HepG2 (cell line): ENCODE results near the gene IRGQ. TPM values are rescaled to one million over a fixed set of nuclear protein-coding genes. Genes with fewer than 3 reads are reported as not detected.
A peak's percentile ranks its signal among the peaks of the same experiment; 100 is the strongest.

Experiments
- CBX2 ChIP-seq, 2 experiments: fragments of 200-600 bp in 1 of 2; sonication (generic); formaldehyde crosslinking in 1 of 2; IDR thresholded peaks; 2 replicates each; pipeline versions ENCODE4 v1.7.0 to v1.8.1; 2018 to 2022; ENCODE audit warnings: low read depth in 2 of 2, low read length in 1 of 2, mild to moderate bottlenecking in 1 of 2, missing genetic modification reagents in 1 of 2
- ELF3 ChIP-seq: IDR thresholded peaks from 2 replicates; pipeline ENCODE4 v1.6.1; 2016; ENCODE audit warnings: missing genetic modification reagents, missing compliant biosample characterization
- GPBP1L1 ChIP-seq: sonication (generic); formaldehyde crosslinking; IDR thresholded peaks from 2 replicates; pipeline ENCODE4 v1.5.0; 2020; ENCODE audit warnings: mild to moderate bottlenecking, missing genetic modification reagents
- KLF9 ChIP-seq: IDR thresholded peaks from 2 replicates; pipeline ENCODE4 v1.6.1; 2016; ENCODE audit warnings: low read depth
- NKX3-1 ChIP-seq: sonication (generic); formaldehyde crosslinking; IDR thresholded peaks from 2 replicates; pipeline ENCODE4 v1.5.0; 2020; ENCODE audit warnings: missing genetic modification reagents
- NRL ChIP-seq: sonication (generic); formaldehyde crosslinking; IDR thresholded peaks from 2 replicates; pipeline ENCODE4 v1.5.0; 2020; ENCODE audit warnings: missing genetic modification reagents, mild to moderate bottlenecking, moderate library complexity, borderline replicate concordance
- PHF21A ChIP-seq: sonication (generic); formaldehyde crosslinking; IDR thresholded peaks from 2 replicates; pipeline ENCODE4 v1.5.0; 2020; ENCODE audit warnings: mild to moderate bottlenecking, missing genetic modification reagents
- POLR2AphosphoS5 ChIP-seq: IDR thresholded peaks from 2 replicates; pipeline ENCODE4 v1.6.1; 2012; ENCODE audit warnings: low read depth, low read length
- ZNF160 ChIP-seq: sonication (generic); formaldehyde crosslinking; IDR thresholded peaks from 2 replicates; pipeline ENCODE4 v1.8.0; 2022; ENCODE audit warnings: mild to moderate bottlenecking, inconsistent platforms, missing genetic modification reagents
- ZNF317 ChIP-seq: sonication (generic); formaldehyde crosslinking; IDR thresholded peaks from 2 replicates; pipeline ENCODE4 v1.5.0; 2020; ENCODE audit warnings: mild to moderate bottlenecking, missing genetic modification reagents
- ZNF691 ChIP-seq: sonication (generic); formaldehyde crosslinking; IDR thresholded peaks from 2 replicates; pipeline ENCODE4 v1.4.0; 2020; ENCODE audit warnings: missing genetic modification reagents, low read depth, mild to moderate bottlenecking, borderline replicate concordance
- ZNF878 ChIP-seq: sonication (generic); formaldehyde crosslinking; IDR thresholded peaks from 2 replicates; pipeline ENCODE4 v1.8.1; 2023; ENCODE audit warnings: mild to moderate bottlenecking, missing genetic modification reagents, moderate library complexity
- ZZZ3 ChIP-seq: sonication (generic); formaldehyde crosslinking; IDR thresholded peaks from 2 replicates; pipeline ENCODE4 v1.4.0; 2020; ENCODE audit warnings: missing genetic modification reagents, mild to moderate bottlenecking, borderline replicate concordance
- polyA plus RNA-seq, 8 experiments: library from polyadenylated mRNA; depleted of rRNA in 3 of 8; stranded (reverse) in 7 of 8; unstranded in 1 of 8; fragments of >200 nt; fragmentation: Illumina TruSeq in 4 of 8; extraction: Trizol in 4 of 8; gene quantifications; 2 replicates each; pipeline versions ENCODE4 v1.2.1 to v1.2.3, GENCODE V29; 2011 to 2016; ENCODE audit warnings: low read depth in 4 of 8, missing spikeins in 1 of 8, mixed read lengths in 1 of 8; ENCODE audit not compliant: insufficient read depth in 1 of 8
- total RNA-seq, 5 experiments: library from RNA; depleted of rRNA; stranded (reverse); fragments of >200 nt; fragmentation: Illumina TruSeq; extraction: Trizol; gene quantifications; 2 replicates each; pipeline ENCODE4 v1.2.3, GENCODE V29; 2016; ENCODE audit warnings: low read depth in 1 of 5
- TF ChIP-seq, protein P1 (sequence below): sonication (generic); formaldehyde crosslinking; IDR thresholded peaks from 2 replicates; pipeline ENCODE4 v1.4.0; 2020; ENCODE audit warnings: missing genetic modification reagents, borderline replicate concordance
- TF ChIP-seq, protein P2 (sequence below): sonication (generic); formaldehyde crosslinking; IDR thresholded peaks from 2 replicates; pipeline ENCODE4 v1.5.1; 2020; ENCODE audit warnings: missing genetic modification reagents, mild to moderate bottlenecking, borderline replicate concordance
- TF ChIP-seq, protein P3 (sequence below): sonication (generic); formaldehyde crosslinking; IDR thresholded peaks from 2 replicates; pipeline ENCODE4 v1.4.0; 2020; ENCODE audit warnings: mild to moderate bottlenecking, missing genetic modification reagents

IRGQ gene
- total and polyA plus RNA-seq, 2 of the 13 experiments (the other 11 are each of a cell fraction or from before 2014, with no cell fraction given), result 11.6 to 12.4 TPM

- TF ChIP-seq GPBP1L1 (CRISPR knock-in tag) (no peak), ZNF878 (CRISPR knock-in tag) (no peak), NRL (CRISPR knock-in tag) (no peak), ELF3 (no peak), NKX3-1 (CRISPR knock-in tag) (0 out of 2 replicates have a peak, but pooled peaks have one; percentile 7), ZNF691 (peak; percentile 83; the same call in 1 of the 2 replicates), POLR2AphosphoS5 (no peak), PHF21A (CRISPR knock-in tag) (0 out of 2 replicates have a peak, but pooled peaks have one; percentile 13), KLF9 (no peak), CBX2 (IDR thresholded peaks at IDR 0.05; ENCODE audit: low read depth, low read length) (no peak), CBX2 (CRISPR knock-in tag; IDR thresholded peaks at IDR 0.05; ENCODE audit: low read depth) (no peak), ZNF317 (CRISPR knock-in tag) (no peak), ZNF160 (CRISPR knock-in tag) (no peak), ZZZ3 (CRISPR knock-in tag) (no peak)
- TF ChIP-seq, protein P1, sequence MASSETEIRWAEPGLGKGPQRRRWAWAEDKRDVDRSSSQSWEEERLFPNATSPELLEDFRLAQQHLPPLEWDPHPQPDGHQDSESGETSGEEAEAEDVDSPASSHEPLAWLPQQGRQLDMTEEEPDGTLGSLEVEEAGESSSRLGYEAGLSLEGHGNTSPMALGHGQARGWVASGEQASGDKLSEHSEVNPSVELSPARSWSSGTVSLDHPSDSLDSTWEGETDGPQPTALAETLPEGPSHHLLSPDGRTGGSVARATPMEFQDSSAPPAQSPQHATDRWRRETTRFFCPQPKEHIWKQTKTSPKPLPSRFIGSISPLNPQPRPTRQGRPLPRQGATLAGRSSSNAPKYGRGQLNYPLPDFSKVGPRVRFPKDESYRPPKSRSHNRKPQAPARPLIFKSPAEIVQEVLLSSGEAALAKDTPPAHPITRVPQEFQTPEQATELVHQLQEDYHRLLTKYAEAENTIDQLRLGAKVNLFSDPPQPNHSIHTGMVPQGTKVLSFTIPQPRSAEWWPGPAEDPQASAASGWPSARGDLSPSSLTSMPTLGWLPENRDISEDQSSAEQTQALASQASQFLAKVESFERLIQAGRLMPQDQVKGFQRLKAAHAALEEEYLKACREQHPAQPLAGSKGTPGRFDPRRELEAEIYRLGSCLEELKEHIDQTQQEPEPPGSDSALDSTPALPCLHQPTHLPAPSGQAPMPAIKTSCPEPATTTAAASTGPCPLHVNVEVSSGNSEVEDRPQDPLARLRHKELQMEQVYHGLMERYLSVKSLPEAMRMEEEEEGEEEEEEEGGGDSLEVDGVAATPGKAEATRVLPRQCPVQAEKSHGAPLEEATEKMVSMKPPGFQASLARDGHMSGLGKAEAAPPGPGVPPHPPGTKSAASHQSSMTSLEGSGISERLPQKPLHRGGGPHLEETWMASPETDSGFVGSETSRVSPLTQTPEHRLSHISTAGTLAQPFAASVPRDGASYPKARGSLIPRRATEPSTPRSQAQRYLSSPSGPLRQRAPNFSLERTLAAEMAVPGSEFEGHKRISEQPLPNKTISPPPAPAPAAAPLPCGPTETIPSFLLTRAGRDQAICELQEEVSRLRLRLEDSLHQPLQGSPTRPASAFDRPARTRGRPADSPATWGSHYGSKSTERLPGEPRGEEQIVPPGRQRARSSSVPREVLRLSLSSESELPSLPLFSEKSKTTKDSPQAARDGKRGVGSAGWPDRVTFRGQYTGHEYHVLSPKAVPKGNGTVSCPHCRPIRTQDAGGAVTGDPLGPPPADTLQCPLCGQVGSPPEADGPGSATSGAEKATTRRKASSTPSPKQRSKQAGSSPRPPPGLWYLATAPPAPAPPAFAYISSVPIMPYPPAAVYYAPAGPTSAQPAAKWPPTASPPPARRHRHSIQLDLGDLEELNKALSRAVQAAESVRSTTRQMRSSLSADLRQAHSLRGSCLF, result no peak
- TF ChIP-seq, protein P2, sequence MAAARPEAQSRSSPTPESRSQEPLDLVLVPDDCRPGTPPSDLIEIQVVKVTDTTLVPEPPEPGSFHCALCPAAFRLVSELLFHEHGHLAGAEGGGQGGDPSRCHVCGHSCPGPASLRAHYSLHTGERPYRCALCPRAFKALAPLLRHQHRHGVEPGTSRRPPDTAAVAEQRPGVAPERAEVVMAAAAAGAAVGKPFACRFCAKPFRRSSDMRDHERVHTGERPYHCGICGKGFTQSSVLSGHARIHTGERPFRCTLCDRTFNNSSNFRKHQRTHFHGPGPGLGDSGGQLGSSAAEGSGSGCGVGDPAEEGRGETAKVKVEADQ (CRISPR knock-in tag), result no peak
- TF ChIP-seq, protein P3, sequence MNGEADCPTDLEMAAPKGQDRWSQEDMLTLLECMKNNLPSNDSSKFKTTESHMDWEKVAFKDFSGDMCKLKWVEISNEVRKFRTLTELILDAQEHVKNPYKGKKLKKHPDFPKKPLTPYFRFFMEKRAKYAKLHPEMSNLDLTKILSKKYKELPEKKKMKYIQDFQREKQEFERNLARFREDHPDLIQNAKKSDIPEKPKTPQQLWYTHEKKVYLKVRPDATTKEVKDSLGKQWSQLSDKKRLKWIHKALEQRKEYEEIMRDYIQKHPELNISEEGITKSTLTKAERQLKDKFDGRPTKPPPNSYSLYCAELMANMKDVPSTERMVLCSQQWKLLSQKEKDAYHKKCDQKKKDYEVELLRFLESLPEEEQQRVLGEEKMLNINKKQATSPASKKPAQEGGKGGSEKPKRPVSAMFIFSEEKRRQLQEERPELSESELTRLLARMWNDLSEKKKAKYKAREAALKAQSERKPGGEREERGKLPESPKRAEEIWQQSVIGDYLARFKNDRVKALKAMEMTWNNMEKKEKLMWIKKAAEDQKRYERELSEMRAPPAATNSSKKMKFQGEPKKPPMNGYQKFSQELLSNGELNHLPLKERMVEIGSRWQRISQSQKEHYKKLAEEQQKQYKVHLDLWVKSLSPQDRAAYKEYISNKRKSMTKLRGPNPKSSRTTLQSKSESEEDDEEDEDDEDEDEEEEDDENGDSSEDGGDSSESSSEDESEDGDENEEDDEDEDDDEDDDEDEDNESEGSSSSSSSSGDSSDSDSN (CRISPR knock-in tag), result peak; percentile 76
Measured at GRCh38 chr19:43594710-43595604, 977 bp downstream of the IRGQ start (continued).
